ENCODE data around the gene GRM5.

- no peak for TF ChIP-seq POU2F2 (IDR thresholded peaks at IDR 0.05; ENCODE audit: low read depth, low read length)
- no peak for TF ChIP-seq POLR2A (IDR thresholded peaks at IDR 0.05; ENCODE audit: low read depth, low read length)
- no peak for TF ChIP-seq SPI1 (IDR thresholded peaks at IDR 0.05; ENCODE audit: low read depth, low read length)
- TF ChIP-seq POLR2AphosphoS5 (IDR thresholded peaks at IDR 0.05; ENCODE audit: low read depth, low read length), result no peak
- no peak for TF ChIP-seq TAF1 (IDR thresholded peaks at IDR 0.05; ENCODE audit: low read depth, low read length)
- no peak for TF ChIP-seq PAX5 (IDR thresholded peaks at IDR 0.05; ENCODE audit: insufficient read depth, low read length, severe bottlenecking)
These were observed 234.4 kb downstream of the GRM5 start for GRCh38 chr11:88831303-88831890.
